Amniotic stem cell (primary cell): Measurements from ENCODE around the gene LRRC9.
"Not testable (repeated sequence)": the region's sequence is repeated elsewhere in the genome, so short reads cannot be mapped to it uniquely, and the experiment has no call there.

Source experiments
- DNase-seq: peaks from one replicate; lab custom pipeline; 2025; lab: John Stamatoyannopoulos, UW

LRRC9 gene

GRCh38 chr14:59919570-59920377, at the start of gene LRRC9:
Gene LRRC9, plus strand, starts transcription at chr14:59920144.
- DNase-seq: no peak

- no peak for DNase-seq
Observed at GRCh38 chr14:59870277-59871165, 49.4 kb upstream of the LRRC9 start, which contains the start of gene RTN1. Gene RTN1, minus strand, starts transcription at chr14:59870776. Its CDS starts 146 bp downstream, at chr14:59870630.

DNA sequence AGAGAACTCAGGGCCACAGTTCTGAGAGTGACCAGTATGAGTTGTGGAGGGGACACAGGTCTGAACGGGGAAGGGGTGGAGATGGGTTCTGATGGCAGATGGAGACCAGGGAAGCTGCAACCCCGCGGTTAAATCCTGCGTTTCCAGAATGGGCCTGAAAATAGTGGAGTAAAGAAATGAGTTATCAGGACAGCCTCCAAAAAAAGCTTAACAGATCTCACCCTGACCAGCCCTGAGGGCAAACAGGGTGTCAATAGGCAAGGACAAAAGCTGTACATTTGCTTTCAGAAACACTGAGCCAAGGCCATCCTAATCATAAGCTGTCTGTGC, 48.8 kb upstream of the LRRC9 start:
- DNase-seq: no peak

- no peak for DNase-seq
Observed at GRCh38 chr14:59882957-59883356, 37.0 kb upstream of the LRRC9 start.

GRCh38 chr14:59890676-59891075, 29.3 kb upstream of the LRRC9 start:
- DNase-seq: no peak

- DNase-seq: no peak
Observed at GRCh38 chr14:59895721-59896120, 24.2 kb upstream of the LRRC9 start.

DNA sequence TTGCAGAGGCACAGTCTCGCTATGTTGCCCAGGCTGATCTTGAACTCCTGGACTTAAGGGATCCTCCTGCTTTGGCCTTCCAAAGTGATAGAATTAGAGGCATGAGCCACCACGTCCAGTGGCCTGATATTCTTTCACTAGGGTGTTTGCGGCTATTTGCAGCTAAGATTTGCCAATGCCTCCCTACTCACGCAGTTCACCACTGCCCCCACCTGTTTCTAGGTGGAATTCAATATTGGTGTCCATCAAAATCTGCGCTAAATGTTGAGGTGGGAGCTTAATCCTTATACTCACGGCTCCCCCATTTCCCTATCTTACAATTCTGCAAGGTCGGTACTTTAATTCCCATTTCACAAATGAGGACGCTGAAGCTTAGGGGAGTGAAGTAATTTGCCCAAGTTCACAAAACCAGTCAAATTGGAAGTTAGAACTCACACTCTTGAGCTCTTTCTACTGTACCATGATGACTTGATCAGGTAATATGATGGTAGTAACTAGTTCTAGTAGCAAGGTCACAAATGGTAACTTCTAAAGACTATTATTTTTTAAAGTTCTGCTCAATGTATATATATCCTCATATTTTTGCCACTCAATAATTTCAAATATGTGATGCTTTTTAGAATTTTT, 22.1 kb upstream of the LRRC9 start:
- no peak for DNase-seq

DNA sequence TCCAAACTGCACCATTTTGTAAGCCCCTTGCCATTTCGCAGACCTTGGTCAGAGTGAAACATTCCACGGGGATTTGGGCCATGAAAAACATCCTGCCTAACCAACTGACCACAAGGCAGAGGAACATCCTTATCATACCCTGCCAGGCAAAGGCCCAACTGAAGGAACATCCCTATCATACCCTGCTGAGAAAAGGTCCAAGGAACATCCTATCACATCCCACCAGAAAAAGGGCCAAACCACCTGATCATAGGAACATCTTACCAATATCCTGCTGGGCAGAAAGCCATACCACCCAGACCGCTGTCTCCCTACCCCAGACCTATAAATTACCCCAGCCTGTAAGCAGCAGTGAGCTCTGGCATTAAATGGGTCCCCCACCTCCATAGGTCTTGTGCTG, 19.4 kb upstream of the LRRC9 start:
- DNase-seq: no peak

DNA sequence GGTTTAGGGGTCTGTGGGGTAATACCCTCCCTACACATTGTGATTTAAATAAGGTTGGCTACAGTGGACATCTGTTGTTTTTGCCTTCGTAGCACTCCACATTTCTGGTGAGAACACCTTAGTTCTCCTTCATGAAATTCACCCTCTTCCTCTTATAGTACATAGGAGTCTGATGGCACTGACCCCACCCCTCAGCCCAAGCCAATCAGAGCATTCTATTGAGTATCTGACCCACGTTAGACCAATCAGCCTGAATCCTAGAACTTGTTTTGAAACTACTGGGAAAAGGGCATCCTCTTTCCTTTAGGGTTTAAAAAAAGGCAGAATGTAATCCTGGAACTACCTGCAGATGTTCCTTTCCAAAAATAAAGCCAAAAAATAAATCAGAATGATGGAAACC, 15.8 kb upstream of the LRRC9 start:
- no peak for DNase-seq

DNA sequence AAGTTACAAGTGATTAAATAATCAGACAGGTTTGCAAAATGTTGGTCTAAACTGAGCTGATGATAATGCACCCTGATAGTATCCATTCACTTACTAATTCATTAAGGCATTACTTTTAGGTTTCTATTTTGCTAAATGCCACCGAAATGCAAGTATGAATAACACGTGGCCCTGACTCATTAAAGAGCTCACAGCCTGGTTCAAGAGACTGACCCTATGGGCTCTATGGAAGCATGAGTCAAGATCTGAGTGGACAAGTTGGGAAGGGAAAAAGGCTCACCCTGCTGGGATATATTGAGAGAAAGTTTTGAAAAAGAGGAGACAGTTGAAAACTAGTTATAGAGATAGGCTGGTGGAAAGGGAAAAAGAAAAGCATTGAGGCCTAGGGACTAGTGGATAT, 14.8 kb upstream of the LRRC9 start:
- no peak for DNase-seq

DNA sequence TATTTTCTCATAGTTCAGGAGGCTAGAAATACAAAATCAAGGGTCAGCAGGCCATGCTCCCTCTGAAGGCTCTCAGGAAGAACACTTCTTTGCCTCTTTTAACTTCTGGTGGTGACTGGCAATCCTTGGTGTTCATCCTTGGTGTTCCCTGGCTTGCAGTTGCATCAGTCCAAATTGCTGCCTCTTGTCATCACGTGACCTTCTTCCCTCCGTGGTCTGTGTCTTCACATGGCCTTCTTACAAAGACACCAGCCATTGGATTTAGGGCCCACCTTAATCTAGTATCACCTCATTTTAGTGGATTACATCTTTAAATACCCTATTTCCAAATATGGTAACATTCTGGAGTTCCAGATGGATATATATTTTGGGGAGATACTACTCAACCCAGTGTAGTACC, 7.5 kb upstream of the LRRC9 start:
- no peak for DNase-seq

DNA sequence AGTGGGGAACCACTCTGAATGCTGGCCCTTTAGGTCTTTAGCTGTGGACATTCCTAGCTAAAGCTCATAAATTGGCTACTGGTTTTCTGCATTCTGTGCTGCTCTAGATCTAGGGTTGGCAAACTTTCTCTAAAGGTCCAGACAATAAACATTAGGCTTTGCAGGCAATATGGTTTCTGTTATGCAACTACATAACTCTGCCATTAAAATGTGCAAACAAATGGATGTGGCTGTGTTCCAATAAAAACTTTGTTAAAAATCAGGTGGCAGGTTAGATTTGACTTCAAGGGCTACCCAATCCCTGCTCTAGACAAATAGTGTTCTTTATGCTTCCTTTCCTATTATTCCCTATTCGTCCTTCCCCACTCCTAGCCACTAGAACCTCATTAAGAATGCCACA, 6.8 kb upstream of the LRRC9 start:
- DNase-seq: no peak

- no peak for DNase-seq
Observed at GRCh38 chr14:59918824-59919569, 947 bp upstream of the LRRC9 start.

GRCh38 chr14:59920378-59920683, 387 bp downstream of the LRRC9 start:
- no peak for DNase-seq

DNA sequence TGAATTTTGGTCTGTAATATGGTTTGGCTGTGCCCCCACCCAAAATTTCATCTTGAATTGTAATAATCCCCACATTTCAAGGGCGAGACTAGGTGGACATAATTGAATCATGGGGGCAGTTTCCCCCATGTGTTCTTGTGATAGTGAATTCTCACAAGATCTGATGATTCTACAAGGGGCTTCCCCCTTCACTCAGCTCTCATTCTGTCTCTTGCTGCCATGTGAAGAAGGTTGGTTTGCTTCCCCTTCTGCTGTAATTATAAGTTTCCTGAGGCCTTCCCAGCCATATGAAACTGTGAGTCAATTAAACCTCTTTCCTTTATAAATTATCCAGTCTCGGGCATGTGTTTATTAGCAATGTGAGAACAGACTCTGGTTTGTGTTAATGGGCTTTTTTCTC, 5.9 kb downstream of the LRRC9 start:
- no peak for DNase-seq

DNA sequence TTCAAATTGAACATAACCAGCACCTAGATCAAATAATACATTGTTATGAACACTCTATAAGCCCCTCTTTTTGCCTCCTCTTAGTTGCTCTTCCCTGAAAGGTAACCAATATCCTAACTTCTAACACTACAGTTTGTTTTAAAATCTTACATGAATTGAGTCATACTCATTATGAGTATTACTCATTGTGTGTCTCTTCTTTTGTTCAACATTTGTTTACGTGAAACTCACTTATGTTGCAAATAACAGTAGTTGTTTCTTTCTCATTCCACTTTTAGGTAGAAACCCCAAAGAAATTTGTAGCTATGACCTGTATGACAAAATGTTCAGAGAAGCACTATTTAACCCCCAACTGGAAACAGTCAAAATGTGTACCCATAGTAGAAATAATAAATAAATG, 6.6 kb downstream of the LRRC9 start:
- no peak for DNase-seq

- no peak for DNase-seq
Observed at GRCh38 chr14:59931237-59931636, 11.3 kb downstream of the LRRC9 start.

DNA sequence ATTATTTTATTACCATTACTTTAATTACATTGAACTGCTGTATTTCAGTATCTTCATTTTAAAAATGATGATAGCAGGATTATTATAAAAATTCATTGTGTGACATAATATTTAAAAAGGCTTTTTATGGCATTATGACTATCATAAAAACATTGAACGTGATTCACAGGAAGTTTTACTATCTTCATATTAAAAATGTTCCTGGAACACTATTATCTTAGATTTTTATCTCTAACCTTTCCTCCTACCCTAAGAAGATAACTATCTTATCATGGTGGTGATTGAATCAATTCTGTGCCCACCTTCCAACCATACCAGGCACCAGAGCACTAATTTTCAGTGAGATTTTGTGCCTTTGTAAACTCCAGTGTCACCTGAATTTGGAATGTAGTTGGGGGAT, 16.2 kb downstream of the LRRC9 start:
- no peak for DNase-seq

DNA sequence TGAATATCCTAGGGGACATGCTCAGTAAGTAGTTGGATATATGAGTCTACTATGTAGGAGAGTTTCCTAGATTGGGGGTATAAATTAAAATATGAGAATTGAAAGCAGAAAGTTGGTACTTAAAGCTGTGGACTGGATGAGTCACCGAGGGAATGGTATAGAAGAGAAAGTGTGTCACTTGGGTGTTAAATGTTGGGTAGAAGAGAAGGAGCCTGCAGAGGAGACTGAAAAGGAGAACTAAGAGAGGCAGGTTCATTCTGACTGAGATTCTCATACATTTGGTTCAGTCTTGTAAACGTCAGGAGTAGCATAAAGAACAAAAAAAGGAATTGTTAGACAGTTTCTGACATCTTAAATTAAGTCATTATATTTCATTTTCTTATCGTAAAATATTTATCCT, 19.9 kb downstream of the LRRC9 start:
- DNase-seq: no peak

GRCh38 chr14:59942296-59942862, 22.4 kb downstream of the LRRC9 start:
- not testable (repeated sequence) for DNase-seq

DNA sequence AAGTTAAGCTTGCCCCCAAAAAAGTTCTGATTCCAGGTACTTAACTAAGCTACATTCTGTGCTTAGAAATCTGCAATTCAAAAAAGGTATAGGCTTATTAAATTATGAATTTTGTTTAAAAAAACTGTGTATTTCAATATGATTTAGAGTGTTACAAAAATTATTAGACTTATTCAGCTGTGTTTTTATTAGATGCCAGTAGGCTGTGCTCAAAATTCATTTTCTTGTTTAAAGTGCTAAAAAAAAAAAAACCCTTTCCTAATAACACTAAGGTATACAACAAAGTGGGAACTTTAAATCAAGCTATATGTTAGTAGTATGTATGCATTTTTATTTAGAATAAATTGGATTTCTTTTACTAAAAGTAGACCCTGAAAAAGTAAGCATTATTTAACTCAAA, 25.0 kb downstream of the LRRC9 start:
- DNase-seq: no peak

DNA sequence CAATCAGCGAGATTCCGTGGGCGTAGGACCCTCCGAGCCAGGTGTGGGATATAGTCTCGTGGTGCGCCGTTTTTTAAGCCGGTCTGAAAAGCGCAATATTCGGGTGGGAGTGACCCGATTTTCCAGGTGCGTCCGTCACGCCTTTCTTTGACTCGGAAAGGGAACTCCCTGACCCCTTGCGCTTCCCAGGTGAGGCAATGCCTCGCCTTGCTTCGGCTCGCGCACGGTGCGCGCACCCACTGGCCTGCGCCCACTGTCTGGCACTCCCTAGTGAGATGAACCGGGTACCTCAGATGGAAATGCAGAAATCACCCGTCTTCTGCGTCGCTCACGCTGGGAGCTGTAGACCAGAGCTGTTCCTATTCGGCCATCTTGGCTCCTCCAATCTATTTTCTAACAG, 32.2 kb downstream of the LRRC9 start:
- not testable (repeated sequence) for DNase-seq
